H9 (cell line): Measurements from ENCODE around the gene PELI2. TPM values are rescaled to one million over a fixed set of nuclear protein-coding genes. Genes with fewer than 3 reads are reported as not detected.

Experiments
- DNase-seq: peaks from one replicate; pipeline ENCODE4 v3.0.0-alpha.2; 2017
- H2AFZ ChIP-seq: one replicate; pipeline ENCODE4 v1.6.1; 2013; ENCODE audit warnings: mild to moderate bottlenecking, low read length, control low read depth, moderate library complexity
- H2AK5ac ChIP-seq: 2 replicates; pipeline ENCODE4 v1.6.1; 2013; ENCODE audit warnings: low read length, control low read depth, mixed read lengths; ENCODE audit not compliant: insufficient read length
- H2BK120ac ChIP-seq: one replicate; pipeline ENCODE4 v1.6.1; 2013; ENCODE audit warnings: low read depth, mild to moderate bottlenecking, low read length, control low read depth, inconsistent platforms; ENCODE audit not compliant: poor library complexity, severe bottlenecking
- H2BK12ac ChIP-seq: 2 replicates; pipeline ENCODE4 v1.6.1; 2013; ENCODE audit warnings: low read length, control low read depth, mixed read lengths, low read depth; ENCODE audit not compliant: insufficient read length
- H2BK15ac ChIP-seq: 2 replicates; pipeline ENCODE4 v1.6.1; 2013; ENCODE audit warnings: low read depth, low read length, control low read depth
- H2BK20ac ChIP-seq: one replicate; pipeline ENCODE4 v1.6.1; 2013; ENCODE audit warnings: low read depth, mild to moderate bottlenecking, low read length, control low read depth, inconsistent platforms; ENCODE audit not compliant: poor library complexity, severe bottlenecking
- H2BK5ac ChIP-seq: 2 replicates; pipeline ENCODE4 v1.6.1; 2013; ENCODE audit warnings: low read length, control low read depth, mixed read lengths; ENCODE audit not compliant: insufficient read length
- H3K14ac ChIP-seq: 2 replicates; pipeline ENCODE4 v1.6.1; 2013; ENCODE audit warnings: low read length, control low read depth; ENCODE audit not compliant: insufficient read depth
- H3K18ac ChIP-seq: 2 replicates; pipeline ENCODE4 v1.6.1; 2013; ENCODE audit warnings: low read depth, mild to moderate bottlenecking, mixed read lengths, low read length, control low read depth; ENCODE audit not compliant: insufficient read length
- H3K23ac ChIP-seq: 2 replicates; pipeline ENCODE4 v1.6.1; 2013; ENCODE audit warnings: low read length, control low read depth, mixed read lengths, low read depth; ENCODE audit not compliant: insufficient read length
- H3K23me2 ChIP-seq: 2 replicates; pipeline ENCODE4 v1.6.1; 2013; ENCODE audit warnings: low read depth, mild to moderate bottlenecking, mixed read lengths, low read length, control low read depth; ENCODE audit not compliant: insufficient read length, poor library complexity, severe bottlenecking
- H3K27ac ChIP-seq: 2 replicates; pipeline ENCODE4 v1.5.1; 2013; ENCODE audit warnings: low read length, control low read depth, mixed read lengths, low read depth; ENCODE audit not compliant: insufficient read length
- H3K27me3 ChIP-seq: 2 replicates; pipeline ENCODE4 v1.6.1; 2013; ENCODE audit warnings: low read length, control low read depth, inconsistent platforms; ENCODE audit not compliant: insufficient read depth
- H3K4ac ChIP-seq: 2 replicates; pipeline ENCODE4 v1.6.1; 2013; ENCODE audit warnings: low read depth, mild to moderate bottlenecking, control low read depth, inconsistent platforms, low read length, moderate library complexity
- H3K4me1 ChIP-seq: 2 replicates; pipeline ENCODE4 v1.6.1; 2013; ENCODE audit warnings: low read length, control low read depth, inconsistent platforms; ENCODE audit not compliant: insufficient read depth
- H3K4me2 ChIP-seq: 2 replicates; pipeline ENCODE4 v1.6.1; 2013; ENCODE audit warnings: low read length, control low read depth, mixed read lengths; ENCODE audit not compliant: insufficient read length, insufficient read depth
- H3K56ac ChIP-seq: 2 replicates; pipeline ENCODE4 v1.6.1; 2013; ENCODE audit warnings: low read depth, mild to moderate bottlenecking, mixed read lengths, low read length, control low read depth; ENCODE audit not compliant: insufficient read length
- H3K79me1 ChIP-seq: 2 replicates; pipeline ENCODE4 v1.6.1; 2013; ENCODE audit warnings: low read depth, mild to moderate bottlenecking, moderate library complexity, low read length, control low read depth, inconsistent platforms; ENCODE audit not compliant: insufficient read depth, poor library complexity, severe bottlenecking
- H3K79me2 ChIP-seq: 2 replicates; pipeline ENCODE4 v1.6.1; 2013; ENCODE audit warnings: low read length, control low read depth, inconsistent platforms; ENCODE audit not compliant: insufficient read depth
- H3K9ac ChIP-seq: 2 replicates; pipeline ENCODE4 v1.6.1; 2013; ENCODE audit warnings: low read length, control low read depth, mixed read lengths; ENCODE audit not compliant: insufficient read length; ENCODE audit errors: extremely low read depth
- H3K9me3 ChIP-seq: one replicate; pipeline ENCODE4 v1.6.1; 2013; ENCODE audit warnings: low read depth, low read length, inconsistent platforms; ENCODE audit not compliant: control insufficient read depth
- H3T11ph ChIP-seq: one replicate; pipeline ENCODE4 v1.6.1; 2013; ENCODE audit warnings: mild to moderate bottlenecking, low read length, control low read depth, inconsistent platforms
- H4K20me1 ChIP-seq: one replicate; pipeline ENCODE4 v1.6.1; 2013; ENCODE audit not compliant: control insufficient read depth, insufficient read length, insufficient read depth
- H4K5ac ChIP-seq: 2 replicates; pipeline ENCODE4 v1.6.1; 2013; ENCODE audit warnings: low read depth, mild to moderate bottlenecking, mixed read lengths, low read length, control low read depth; ENCODE audit not compliant: insufficient read length
- H4K8ac ChIP-seq: replicated peaks from 2 replicates; pipeline ENCODE4 v1.6.1; 2013; ENCODE audit warnings: low read length, control low read depth, mixed read lengths, low read depth; ENCODE audit not compliant: insufficient read length
- H4K91ac ChIP-seq: 2 replicates; pipeline ENCODE4 v1.6.1; 2013; ENCODE audit warnings: low read depth, mild to moderate bottlenecking, moderate library complexity, mixed read lengths, low read length, control low read depth; ENCODE audit not compliant: insufficient read length
- H3K27ac Mint-ChIP-seq, 3 experiments: 2 replicates in 2 of 3; 3 replicates in 1 of 3; pipeline ENCODE4 v1.8.0; 2020 to 2021; ENCODE audit warnings: mixed read lengths in 3 of 3, mild to moderate bottlenecking in 1 of 3, moderate library complexity in 1 of 3
- H3K27me3 Mint-ChIP-seq: 2 replicates; pipeline ENCODE4 v1.8.0; 2021; ENCODE audit warnings: low read depth, mild to moderate bottlenecking, moderate library complexity, mixed read lengths
- H3K36me3 Mint-ChIP-seq, 3 experiments: 2 replicates in 2 of 3; 3 replicates in 1 of 3; pipeline ENCODE4 v1.8.0; 2020 to 2021; ENCODE audit warnings: low read depth in 3 of 3, mixed read lengths in 3 of 3; ENCODE audit not compliant: insufficient read depth in 1 of 3
- H3K4me1 Mint-ChIP-seq, 2 experiments: 2 replicates each; pipeline ENCODE4 v1.8.0; 2020; ENCODE audit warnings: mixed read lengths in 2 of 2
- H3K4me3 Mint-ChIP-seq, 2 experiments: 2 replicates in 1 of 2; 3 replicates in 1 of 2; pipeline ENCODE4 v1.8.0; 2020 to 2021; ENCODE audit warnings: mild to moderate bottlenecking in 2 of 2, mixed read lengths in 2 of 2, moderate library complexity in 1 of 2
- H3K9me3 Mint-ChIP-seq, 2 experiments: 2 replicates in 1 of 2; 3 replicates in 1 of 2; pipeline ENCODE4 v1.8.0; 2020; ENCODE audit warnings: mild to moderate bottlenecking in 2 of 2, mixed read lengths in 2 of 2, moderate library complexity in 1 of 2
- CTCF ChIP-seq: fragments of 200-600 bp; sonication (generic); conservative IDR thresholded peaks from 3 replicates; pipeline ENCODE4 v1.8.0; 2021; ENCODE audit warnings: antibody characterized with exemption, mild to moderate bottlenecking
- WGBS: extraction: QIAGEN DNeasy Blood & Tissue Kit; methylation state at CpG from one replicate; pipeline ENCODE4 v1.1.7; 2013; ENCODE audit warnings: missing lambda C conversion rate, low lambda C conversion rate, mixed read lengths; ENCODE audit not compliant: insufficient read length; ENCODE audit errors: extremely low coverage; 5-methylcytosine and 5-hydroxymethylcytosine counted together
- total RNA-seq: library from RNA; stranded (reverse); gene quantifications from 2 replicates; pipeline ENCODE4 v1.2.1, GENCODE V29; 2021

Gene PELI2
- total RNA-seq, 1 experiment from 2014 or later: 18.0 TPM

- no peaks in the 10 kb centered on the region for H3K27me3 Mint-ChIP-seq
- Histone ChIP-seq H2BK120ac (no peak overlapping the region), H3K79me2 (no peaks in the 10 kb centered on the region; the same call in 1 of the 2 replicates), H4K8ac (no peak overlapping the region), H4K91ac (no peak overlapping the region), H3K4me2 (no peak overlapping the region), H4K5ac (no peak overlapping the region), H3K18ac (no peak overlapping the region), H3K9ac (no peak overlapping the region), H3K14ac (no peak overlapping the region), H2AFZ (no peak overlapping the region), H3K27ac (no peak overlapping the region), H3T11ph (no peak overlapping the region), H3K23ac (no peak overlapping the region), H3K79me1 (peaks cover 2% of the 10 kb centered on the region), H3K56ac (no peak overlapping the region), H2BK20ac (no peak overlapping the region), H3K23me2 (no peaks in the 10 kb centered on the region), H3K4me1 (peaks cover 13% of the 10 kb centered on the region), H2BK5ac (no peak overlapping the region), H3K4ac (no peak overlapping the region), H3K27me3 (no peaks in the 10 kb centered on the region), H2AK5ac (no peak overlapping the region), H4K20me1 (no peaks in the 10 kb centered on the region), H2BK15ac (no peak overlapping the region), H3K9me3 (no peaks in the 10 kb centered on the region), H2BK12ac (no peak overlapping the region)
- no peak for TF ChIP-seq CTCF
- no peak for DNase-seq
- H3K36me3 Mint-ChIP-seq: no peaks in the 10 kb centered on the region; a peak in 1 of 7 replicates
- H3K9me3 Mint-ChIP-seq: no peaks in the 10 kb centered on the region
- H3K4me1 Mint-ChIP-seq: peaks cover 32 to 60% of the 10 kb centered on the region in 2 experiments
- no peak overlapping the region; a peak in 1 of 7 replicates for H3K27ac Mint-ChIP-seq
- no peak overlapping the region for H3K4me3 Mint-ChIP-seq
- WGBS: no CpG with 5 or more reads among the region's 2 CpGs
Observed at GRCh38 chr14:56136571-56137452, 18.6 kb downstream of the PELI2 start.
